Psoas muscle (tissue), 8 donors: ENCODE data around the gene RHOH. TPM values are rescaled to one million over a fixed set of nuclear protein-coding genes. Genes with fewer than 3 reads are reported as not detected.

Experiments
- ATAC-seq, 4 donors: fragments of 200-7000 bp; cut with Tn5 transposase; one replicate each; pipeline ENCODE4 v1.9.1; 2020; ENCODE audit warnings: moderate library complexity in 3 of 4, mild to moderate bottlenecking in 2 of 4
- DNase-seq, 2 donors: peaks; one replicate each; pipeline ENCODE4 v3.0.0-alpha.2; 2020
- H3K27ac ChIP-seq: fragments of 200-600 bp; one replicate; pipeline ENCODE4 v1.8.0; 2022
- H3K27me3 ChIP-seq, 3 donors: fragments of 200-600 bp in 1 of 3; one replicate each; pipeline versions ENCODE4 v1.6.1 to v1.8.0; 2013 to 2022; ENCODE audit warnings: low read length in 2 of 3, mild to moderate bottlenecking in 2 of 3, moderate library complexity in 1 of 3; ENCODE audit not compliant: insufficient read depth in 3 of 3
- H3K36me3 ChIP-seq, 2 donors: fragments of 200-600 bp in 1 of 2; one replicate each; pipeline versions ENCODE4 v1.6.1 to v1.8.0; 2013 to 2022; ENCODE audit warnings: low read depth in 1 of 2, mild to moderate bottlenecking in 1 of 2, moderate library complexity in 1 of 2; ENCODE audit not compliant: insufficient read depth in 1 of 2
- H3K4me1 ChIP-seq: fragments of 200-600 bp; one replicate; pipeline ENCODE4 v1.8.0; 2022
- H3K4me3 ChIP-seq: fragments of 200-600 bp; one replicate; pipeline ENCODE4 v1.8.0; 2022; ENCODE audit warnings: mild to moderate bottlenecking
- H3K9me3 ChIP-seq: fragments of 200-600 bp; one replicate; pipeline ENCODE4 v1.8.0; 2022
- WGBS, 3 donors: extraction: QIAGEN DNeasy Blood & Tissue Kit; methylation state at CpG; one replicate each; pipeline versions ENCODE4 v1.1.6 to v1.1.7; 2013; 5-methylcytosine and 5-hydroxymethylcytosine counted together
- intact Hi-C, 2 donors: fragments of 100-400 bp; cut with DNase I; formaldehyde crosslinking; loops; one replicate each; pipeline versions ENCODE4 v1.11.0 to v1.14.2; 2022
- polyA plus RNA-seq, 3 donors: library from polyadenylated mRNA; stranded (reverse); fragments of 200-250 nt; gene quantifications; one replicate each; pipeline ENCODE4 v1.2.3, GENCODE V29; 2013
- total RNA-seq, 4 donors: library from RNA; stranded (reverse); fragmentation: NEBNext Ultra II Directional in 2 of 4; extraction: Animal tissue kit (Norgen Biotek cat#: 25700) in 2 of 4; gene quantifications; one replicate each; pipeline versions ENCODE4 v1.2.1 to v1.2.4, GENCODE V29; 2021 to 2023
- TF ChIP-seq, protein P1 (sequence below): fragments of 200-600 bp; IDR thresholded peaks from one replicate; pipeline ENCODE4 v1.8.0; 2022; ENCODE audit warnings: antibody characterized with exemption
- donor health status: healthy with polysubstance abuse.
- donor health status: DM: no; HTN: no; CAD: no; lungs with moderate emphysema.
- donor health status: Bipolar disorder and iron deficiency.
- donor health status: healthy.
- donor health status: DM: yes; HTN: yes; CAD: no.
- donor health status: DM: no; HTN: no; CAD: no.
- donor health status: DM: no; HTN: no; CAD: no.
- donor health status: DM: yes; HTN: yes; CAD: no.

The RHOH gene
- total and polyA plus RNA-seq, 7 donors: 0.04 to 0.68 (median 0.19) TPM; not detected in 1

DNA sequence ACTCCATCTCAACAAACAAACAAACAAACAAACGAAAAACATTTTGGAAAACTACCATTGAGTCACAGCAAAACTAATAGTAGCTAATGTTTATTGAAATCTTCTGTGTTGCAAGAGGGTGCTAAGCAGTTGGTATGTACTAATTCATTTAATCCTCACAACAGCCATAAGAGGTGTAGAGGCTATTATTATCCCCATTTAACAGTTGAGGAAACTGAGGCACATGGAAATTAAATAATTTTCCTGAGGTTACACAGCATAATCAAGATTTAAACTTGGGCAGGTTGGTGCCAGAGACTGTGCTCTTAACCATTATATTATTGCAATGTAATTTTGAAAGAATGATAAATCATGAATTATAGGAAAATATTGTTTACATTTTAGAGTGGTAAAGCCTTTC lies 17.5 kb upstream of the RHOH start:
- H3K36me3 ChIP-seq: no peaks in the 10 kb centered on the region
- H3K27me3 ChIP-seq: peaks cover 0 to 4% (median 0%) of the 10 kb centered on the region in 3 donors
- TF ChIP-seq, protein P1, sequence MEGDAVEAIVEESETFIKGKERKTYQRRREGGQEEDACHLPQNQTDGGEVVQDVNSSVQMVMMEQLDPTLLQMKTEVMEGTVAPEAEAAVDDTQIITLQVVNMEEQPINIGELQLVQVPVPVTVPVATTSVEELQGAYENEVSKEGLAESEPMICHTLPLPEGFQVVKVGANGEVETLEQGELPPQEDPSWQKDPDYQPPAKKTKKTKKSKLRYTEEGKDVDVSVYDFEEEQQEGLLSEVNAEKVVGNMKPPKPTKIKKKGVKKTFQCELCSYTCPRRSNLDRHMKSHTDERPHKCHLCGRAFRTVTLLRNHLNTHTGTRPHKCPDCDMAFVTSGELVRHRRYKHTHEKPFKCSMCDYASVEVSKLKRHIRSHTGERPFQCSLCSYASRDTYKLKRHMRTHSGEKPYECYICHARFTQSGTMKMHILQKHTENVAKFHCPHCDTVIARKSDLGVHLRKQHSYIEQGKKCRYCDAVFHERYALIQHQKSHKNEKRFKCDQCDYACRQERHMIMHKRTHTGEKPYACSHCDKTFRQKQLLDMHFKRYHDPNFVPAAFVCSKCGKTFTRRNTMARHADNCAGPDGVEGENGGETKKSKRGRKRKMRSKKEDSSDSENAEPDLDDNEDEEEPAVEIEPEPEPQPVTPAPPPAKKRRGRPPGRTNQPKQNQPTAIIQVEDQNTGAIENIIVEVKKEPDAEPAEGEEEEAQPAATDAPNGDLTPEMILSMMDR: no peak
- 88 to 93% (median 89%) methylated on average over 1 of the region's 1 CpG for WGBS, 3 donors
- intact Hi-C loops: no loop called here
- ATAC-seq: no peak
- H3K9me3 ChIP-seq: no peaks in the 10 kb centered on the region
- no peak overlapping the region for H3K27ac ChIP-seq
- no peaks in the 10 kb centered on the region for H3K4me1 ChIP-seq
- H3K4me3 ChIP-seq: no peak overlapping the region
- DNase-seq: no peak

- no peak for ATAC-seq
- intact Hi-C loops: no loop called here
- Histone ChIP-seq H3K9me3 (no peaks in the 10 kb centered on the region), H3K27me3 (peaks cover 0 to 2% (median 0%) of the 10 kb centered on the region in 3 donors), H3K27ac (peak overlapping the region; percentile 30), H3K4me1 (no peaks in the 10 kb centered on the region), H3K4me3 (no peak overlapping the region), H3K36me3 (no peaks in the 10 kb centered on the region)
- DNase-seq: no peak
- WGBS, 3 donors: 52 to 65% (median 62%) methylated on average over 1 of the region's 1 CpG
- TF ChIP-seq, protein P1: no peak
Observed at GRCh38 chr4:40180356-40180755, 16.5 kb upstream of the RHOH start.

DNA sequence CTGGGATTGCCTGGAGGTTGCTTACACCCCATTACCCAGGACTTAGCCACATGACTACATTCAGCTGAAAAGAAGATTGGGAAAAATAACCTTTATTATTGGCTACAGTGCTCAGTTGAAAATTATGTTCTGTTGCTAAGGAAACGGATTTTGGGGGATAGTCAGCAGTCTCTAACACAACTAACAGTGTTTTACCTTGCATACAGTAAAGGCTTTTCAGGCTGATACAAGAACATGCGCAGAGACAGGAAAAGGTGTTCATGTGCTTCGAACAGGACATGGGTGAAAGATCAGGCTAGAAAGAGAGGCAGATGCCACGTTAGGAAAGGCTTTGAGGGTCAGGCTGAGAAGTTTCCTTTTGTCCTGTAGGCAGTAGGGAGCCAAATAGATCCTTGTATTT lies 14.8 kb upstream of the RHOH start:
- Histone ChIP-seq H3K27ac (no peak overlapping the region), H3K4me3 (no peak overlapping the region), H3K36me3 (no peaks in the 10 kb centered on the region), H3K4me1 (no peaks in the 10 kb centered on the region), H3K27me3 (no peaks in the 10 kb centered on the region), H3K9me3 (no peaks in the 10 kb centered on the region)
- TF ChIP-seq, protein P1: no peak
- 78 to 88% (median 80%) methylated on average over 4 of the region's 4 CpGs for WGBS, 3 donors
- ATAC-seq (no peak), DNase-seq (no peak)
- intact Hi-C loops: no loop called here

- Histone ChIP-seq H3K4me1 (no peaks in the 10 kb centered on the region), H3K27me3 (no peaks in the 10 kb centered on the region), H3K36me3 (no peaks in the 10 kb centered on the region), H3K4me3 (no peak overlapping the region), H3K9me3 (no peaks in the 10 kb centered on the region), H3K27ac (no peak overlapping the region)
- DNase-seq (no peak), ATAC-seq (no peak)
- 92 to 97% (median 95%) methylated on average over 3 of the region's 3 CpGs for WGBS, 3 donors
- TF ChIP-seq, protein P1: no peak
- intact Hi-C loops: no loop called here
Observed at GRCh38 chr4:40182954-40183353, 13.9 kb upstream of the RHOH start.
